KMS-11 (cell line): ENCODE measurements around the gene FEN1.

ENCODE experiments used
- H2AFZ ChIP-seq: fragments of 200-600 bp; sonication (generic); 2 replicates; pipeline ENCODE4 v1.6.1; 2016; ENCODE audit warnings: antibody characterized with exemption, mixed run types, low read depth
- H3K27ac ChIP-seq: fragments of 200-600 bp; sonication (generic); 2 replicates; pipeline ENCODE4 v1.6.1; 2016; ENCODE audit warnings: mild to moderate bottlenecking, mixed run types
- H3K27me3 ChIP-seq: fragments of 200-600 bp; sonication (generic); 2 replicates; pipeline ENCODE4 v1.6.1; 2017; ENCODE audit warnings: mild to moderate bottlenecking, low read depth, mixed run types, moderate library complexity; ENCODE audit not compliant: insufficient read depth
- H3K36me3 ChIP-seq: fragments of 200-600 bp; sonication (generic); 2 replicates; pipeline ENCODE4 v1.6.1; 2017; ENCODE audit warnings: mild to moderate bottlenecking, mixed run types; ENCODE audit not compliant: insufficient read depth
- H3K4me1 ChIP-seq: fragments of 200-600 bp; sonication (generic); 2 replicates; pipeline ENCODE4 v1.6.1; 2016; ENCODE audit warnings: mild to moderate bottlenecking, low read depth, mixed run types; ENCODE audit not compliant: poor library complexity, severe bottlenecking
- H3K4me2 ChIP-seq: fragments of 200-600 bp; sonication (generic); 2 replicates; pipeline ENCODE4 v1.7.0; 2016; ENCODE audit warnings: mild to moderate bottlenecking, mixed run types
- H3K4me3 ChIP-seq: fragments of 200-600 bp; sonication (generic); IDR thresholded peaks from 2 replicates; pipeline ENCODE4 v1.6.1; 2017; ENCODE audit warnings: low read depth, low read length, mixed read lengths; ENCODE audit not compliant: insufficient read depth
- H3K79me2 ChIP-seq: fragments of 200-600 bp; sonication (generic); 2 replicates; pipeline ENCODE4 v1.6.1; 2016; ENCODE audit warnings: low read depth, mixed run types; ENCODE audit not compliant: insufficient read depth
- H3K9ac ChIP-seq: fragments of 200-600 bp; sonication (generic); 2 replicates; pipeline ENCODE4 v1.6.1; 2016; ENCODE audit warnings: mild to moderate bottlenecking, mixed run types
- H4K20me1 ChIP-seq: fragments of 200-600 bp; sonication (generic); 2 replicates; pipeline ENCODE4 v1.6.1; 2016; ENCODE audit warnings: mild to moderate bottlenecking, mixed run types; ENCODE audit not compliant: insufficient read depth
- TF ChIP-seq, protein P1 (sequence below): fragments of 200-600 bp; sonication (generic); conservative IDR thresholded peaks from 2 replicates; pipeline ENCODE4 v1.6.1; 2017; ENCODE audit warnings: low read depth, mild to moderate bottlenecking, antibody characterized with exemption, low read length, moderate library complexity, mixed read lengths

FEN1 gene

DNA sequence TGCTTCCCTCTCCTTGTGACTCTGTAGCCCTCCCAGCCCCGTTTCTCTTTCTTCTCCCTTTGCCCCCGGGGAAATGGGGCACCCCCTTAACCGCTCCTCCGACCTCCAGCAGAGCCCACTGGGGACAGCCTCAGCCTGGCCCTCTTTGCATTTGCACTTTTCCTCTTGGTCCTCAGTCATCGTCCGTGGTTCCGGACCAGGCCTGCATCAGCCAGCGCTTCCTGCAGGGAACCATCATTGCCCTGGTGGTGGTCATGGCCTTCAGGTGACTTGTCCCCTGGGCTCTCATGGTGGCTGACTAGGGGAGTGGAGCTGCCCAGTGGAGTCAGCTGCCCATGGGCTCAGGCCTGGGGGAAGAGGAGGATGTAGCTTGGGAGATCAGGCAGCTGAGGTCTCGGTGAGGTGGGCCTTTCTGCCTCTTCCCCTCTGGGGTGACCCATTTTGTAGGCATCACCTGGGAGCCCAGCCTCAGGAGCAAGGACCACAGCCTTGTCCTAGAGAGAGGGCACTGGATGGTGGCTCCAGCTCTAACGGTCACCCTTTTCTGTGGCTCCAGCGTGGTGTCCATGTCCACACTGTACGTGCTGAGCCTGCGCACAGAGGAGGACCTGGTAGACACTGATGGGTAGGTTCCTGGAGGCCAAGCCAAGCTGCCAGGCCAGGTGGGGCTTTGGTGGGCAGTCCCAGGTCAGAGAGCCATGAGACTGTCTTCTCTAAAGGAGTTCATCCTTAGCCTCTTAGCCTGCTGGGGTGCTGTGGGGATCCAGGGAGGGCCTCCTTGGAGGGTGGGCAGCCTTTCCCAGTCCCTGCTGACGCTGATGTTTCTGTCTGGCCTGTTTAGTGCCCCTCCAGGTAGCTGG lies 12.8 kb upstream of the FEN1 start:
- Histone ChIP-seq H3K4me2 (no peak overlapping the region), H3K79me2 (no peaks in the 10 kb centered on the region), H3K4me3 (no peak overlapping the region), H3K4me1 (peaks cover 7% of the 10 kb centered on the region), H3K27me3 (no peaks in the 10 kb centered on the region), H2AFZ (no peak overlapping the region), H3K27ac (no peak overlapping the region), H4K20me1 (no peaks in the 10 kb centered on the region), H3K36me3 (no peaks in the 10 kb centered on the region), H3K9ac (no peak overlapping the region)
- TF ChIP-seq, protein P1, sequence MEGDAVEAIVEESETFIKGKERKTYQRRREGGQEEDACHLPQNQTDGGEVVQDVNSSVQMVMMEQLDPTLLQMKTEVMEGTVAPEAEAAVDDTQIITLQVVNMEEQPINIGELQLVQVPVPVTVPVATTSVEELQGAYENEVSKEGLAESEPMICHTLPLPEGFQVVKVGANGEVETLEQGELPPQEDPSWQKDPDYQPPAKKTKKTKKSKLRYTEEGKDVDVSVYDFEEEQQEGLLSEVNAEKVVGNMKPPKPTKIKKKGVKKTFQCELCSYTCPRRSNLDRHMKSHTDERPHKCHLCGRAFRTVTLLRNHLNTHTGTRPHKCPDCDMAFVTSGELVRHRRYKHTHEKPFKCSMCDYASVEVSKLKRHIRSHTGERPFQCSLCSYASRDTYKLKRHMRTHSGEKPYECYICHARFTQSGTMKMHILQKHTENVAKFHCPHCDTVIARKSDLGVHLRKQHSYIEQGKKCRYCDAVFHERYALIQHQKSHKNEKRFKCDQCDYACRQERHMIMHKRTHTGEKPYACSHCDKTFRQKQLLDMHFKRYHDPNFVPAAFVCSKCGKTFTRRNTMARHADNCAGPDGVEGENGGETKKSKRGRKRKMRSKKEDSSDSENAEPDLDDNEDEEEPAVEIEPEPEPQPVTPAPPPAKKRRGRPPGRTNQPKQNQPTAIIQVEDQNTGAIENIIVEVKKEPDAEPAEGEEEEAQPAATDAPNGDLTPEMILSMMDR = no peak

DNA sequence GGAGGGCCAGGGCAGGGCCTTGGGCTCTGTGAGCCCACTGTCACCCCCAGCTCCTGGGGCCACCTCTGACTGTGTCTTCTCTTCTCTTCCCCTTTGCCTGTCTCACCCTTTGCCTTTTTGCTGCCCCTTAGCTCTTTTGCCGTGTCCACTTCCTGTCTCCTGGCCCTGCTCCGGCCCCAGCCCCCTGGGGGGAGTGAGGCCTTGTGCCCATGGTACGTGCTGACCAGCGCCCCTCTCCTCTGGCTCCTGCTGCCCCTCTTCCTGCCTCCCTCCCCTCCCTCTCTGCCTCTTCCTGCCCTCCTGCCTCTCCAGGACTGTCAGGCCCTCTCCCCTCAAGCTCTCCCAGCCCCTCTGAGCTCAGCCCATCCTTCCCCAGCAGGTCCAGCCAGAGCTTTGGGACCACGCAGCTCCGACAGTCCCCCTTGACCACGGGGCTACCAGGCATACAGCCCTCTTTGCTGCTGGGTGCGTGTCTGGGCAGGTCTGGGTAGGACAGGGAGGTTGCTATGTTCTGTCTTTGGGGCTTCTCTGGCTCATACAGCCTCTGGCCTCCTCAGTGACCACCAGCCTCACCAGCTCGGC lies 12.0 kb upstream of the FEN1 start:
- Histone ChIP-seq H3K27me3 (no peaks in the 10 kb centered on the region), H2AFZ (no peak overlapping the region), H3K4me1 (peaks cover 7% of the 10 kb centered on the region), H3K27ac (no peak overlapping the region), H3K9ac (no peak overlapping the region), H3K79me2 (no peaks in the 10 kb centered on the region), H3K4me3 (no peak overlapping the region), H3K4me2 (no peak overlapping the region), H3K36me3 (no peaks in the 10 kb centered on the region), H4K20me1 (no peaks in the 10 kb centered on the region)
- TF ChIP-seq, protein P1 = no peak

GRCh38 chr11:61781585-61781984 lies 11.1 kb upstream of the FEN1 start:
- Histone ChIP-seq H3K4me2 (no peak overlapping the region), H3K79me2 (no peaks in the 10 kb centered on the region), H3K4me3 (no peak overlapping the region), H3K9ac (no peak overlapping the region), H3K27me3 (no peaks in the 10 kb centered on the region), H2AFZ (no peak overlapping the region), H4K20me1 (no peaks in the 10 kb centered on the region), H3K27ac (no peak overlapping the region), H3K4me1 (peaks cover 6% of the 10 kb centered on the region), H3K36me3 (no peaks in the 10 kb centered on the region)
- TF ChIP-seq, protein P1 = no peak

DNA sequence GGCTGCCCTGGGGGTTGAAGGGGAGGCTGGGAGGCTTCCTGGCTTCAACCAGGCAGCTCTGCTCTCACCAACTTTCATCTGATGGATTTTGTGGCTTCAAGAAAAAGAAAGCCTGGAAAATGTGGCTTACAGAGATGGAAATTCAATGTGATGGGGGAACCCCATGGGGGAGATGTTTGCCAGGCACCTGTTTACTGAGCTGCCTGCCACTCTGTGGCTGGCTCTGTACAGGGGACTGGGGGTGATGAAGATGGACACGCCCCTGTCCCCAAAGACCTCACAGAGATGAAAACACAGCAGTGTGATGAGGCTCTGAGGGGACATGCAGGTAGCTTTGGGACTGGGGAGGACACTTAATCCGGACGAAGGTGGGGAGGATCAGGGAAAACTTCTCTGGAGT lies 10.4 kb upstream of the FEN1 start:
- Histone ChIP-seq H3K36me3 (no peaks in the 10 kb centered on the region), H3K27ac (no peak overlapping the region), H3K9ac (no peak overlapping the region), H3K4me2 (no peak overlapping the region), H3K4me1 (no peaks in the 10 kb centered on the region), H3K27me3 (no peaks in the 10 kb centered on the region), H2AFZ (no peak overlapping the region), H3K4me3 (no peak overlapping the region), H3K79me2 (no peaks in the 10 kb centered on the region), H4K20me1 (no peaks in the 10 kb centered on the region)
- TF ChIP-seq, protein P1 = no peak
